Measurements from ENCODE around the gene ZNF526.

Gene ZNF526

DNA sequence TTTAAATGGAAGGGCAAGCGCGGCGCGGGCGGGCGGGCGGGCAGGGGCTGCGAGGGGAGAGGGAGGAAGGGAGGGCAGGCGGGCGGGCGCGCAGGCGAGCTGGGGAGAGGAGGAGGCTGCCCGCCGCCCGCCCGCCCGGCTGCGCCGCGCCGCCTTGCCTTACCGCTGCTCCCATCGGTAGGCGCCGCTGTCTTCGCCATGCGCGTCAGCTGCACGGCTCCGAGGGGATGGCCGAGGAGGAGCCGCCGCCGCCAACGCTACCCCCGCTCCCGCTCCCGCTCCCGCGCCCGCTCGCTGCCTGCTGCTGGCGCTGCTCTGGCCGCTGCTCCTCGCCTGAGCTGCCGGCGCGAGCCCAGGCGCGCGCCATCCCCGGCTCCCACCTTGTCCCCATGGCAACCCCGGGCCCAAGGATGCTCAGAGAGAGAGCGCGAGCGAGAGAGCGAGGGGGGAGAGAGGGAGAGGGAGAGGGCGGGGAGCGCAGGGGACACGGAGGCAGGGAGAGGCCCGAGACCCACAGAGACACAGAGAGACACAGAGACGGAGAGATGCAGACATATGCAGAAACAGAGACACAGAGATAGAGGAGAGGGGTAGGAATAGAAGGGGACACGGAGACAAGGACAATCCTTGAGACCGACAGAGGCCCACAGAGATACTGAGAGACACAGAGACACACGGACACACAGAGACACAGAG, 43.0 kb upstream of the ZNF526 start:
- peak; percentile 95 for FAIRE-seq
- peak; percentile 71 for DNase-seq (ENCODE audit: insufficient read length, low spot score)
- TF ChIP-seq POU2F2 (IDR thresholded peaks at IDR 0.05; ENCODE audit: low read depth, low read length) = no peak

DNA sequence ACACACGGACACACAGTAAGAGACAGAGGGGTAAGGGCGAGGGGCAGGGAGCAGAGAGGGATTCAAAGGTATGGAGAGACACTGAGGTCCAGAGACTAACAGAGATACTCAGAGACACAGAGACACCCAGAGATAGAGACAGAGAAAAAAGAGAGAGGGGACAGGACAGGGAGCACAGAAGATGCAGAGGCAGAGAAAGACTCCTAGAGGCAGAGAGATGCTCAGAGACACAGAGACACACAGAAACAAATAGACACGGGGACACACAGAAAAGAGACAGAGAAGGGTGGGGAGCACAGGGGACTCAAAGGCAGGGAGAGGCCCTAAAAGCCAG, 42.5 kb upstream of the ZNF526 start:
- FAIRE-seq = no peak
- no peak for DNase-seq (ENCODE audit: insufficient read length, low spot score)
- TF ChIP-seq TAF1 (IDR thresholded peaks at IDR 0.05; ENCODE audit: low read depth, low read length) (no peak), POLR2A (IDR thresholded peaks at IDR 0.05; ENCODE audit: low read depth, low read length) (no peak), SPI1 (IDR thresholded peaks at IDR 0.05; ENCODE audit: low read depth, low read length) (no peak), POU2F2 (IDR thresholded peaks at IDR 0.05; ENCODE audit: low read depth, low read length) (no peak), PAX5 (IDR thresholded peaks at IDR 0.05; ENCODE audit: insufficient read depth, low read length, severe bottlenecking) (no peak), POLR2AphosphoS5 (IDR thresholded peaks at IDR 0.05; ENCODE audit: low read depth, low read length) (no peak)

DNA sequence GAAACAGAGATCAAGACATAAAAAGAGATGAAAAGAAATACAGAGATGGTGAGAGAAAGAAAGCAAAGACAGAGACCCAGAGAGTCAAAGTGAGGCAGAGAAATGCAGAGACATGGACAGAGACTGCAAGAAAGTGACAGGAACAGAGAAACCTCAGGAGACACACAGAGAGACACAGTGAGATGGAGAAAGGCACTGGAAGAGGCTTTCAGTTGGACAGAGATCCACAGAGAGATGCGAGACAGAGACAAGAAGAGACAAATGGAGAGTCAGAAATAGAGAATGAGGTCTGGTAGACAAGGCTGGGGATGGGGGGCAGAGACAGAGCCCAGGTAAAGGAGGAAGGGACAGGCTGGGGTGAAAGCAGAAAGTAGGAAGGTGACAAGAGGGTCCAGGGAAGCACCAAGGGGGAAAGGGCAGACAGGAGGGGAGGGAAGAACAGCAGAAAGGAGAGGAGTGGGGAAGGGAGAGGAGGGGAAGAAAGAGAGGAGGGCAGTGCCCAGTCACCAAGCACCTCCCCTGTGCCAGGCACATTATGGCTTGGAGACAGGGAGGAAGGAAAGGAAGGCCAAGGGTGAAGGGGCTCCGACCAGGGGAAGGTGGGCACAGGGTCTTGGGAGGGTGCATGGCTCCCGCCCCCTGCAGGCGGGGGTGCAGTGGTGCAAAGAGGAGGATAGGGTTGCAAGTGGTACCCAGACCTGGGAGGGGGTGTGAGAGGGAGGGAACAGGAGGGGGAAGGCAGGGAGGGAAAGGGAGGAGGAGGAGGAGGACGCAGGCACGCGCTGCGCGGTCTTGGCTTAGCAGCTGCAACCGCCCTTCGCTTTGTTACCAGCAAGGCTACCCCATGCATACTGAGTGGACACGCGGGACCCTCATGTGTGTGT, 41.1 kb upstream of the ZNF526 start:
- TF ChIP-seq POLR2A (IDR thresholded peaks at IDR 0.05; ENCODE audit: low read depth, low read length) = no peak
- no peak for TF ChIP-seq TAF1 (IDR thresholded peaks at IDR 0.05; ENCODE audit: low read depth, low read length)
- TF ChIP-seq POLR2AphosphoS5 (IDR thresholded peaks at IDR 0.05; ENCODE audit: low read depth, low read length) = no peak
- no peak for TF ChIP-seq SPI1 (IDR thresholded peaks at IDR 0.05; ENCODE audit: low read depth, low read length)
- DNase-seq (ENCODE audit: insufficient read length, low spot score) = no peak
- FAIRE-seq = no peak

DNA sequence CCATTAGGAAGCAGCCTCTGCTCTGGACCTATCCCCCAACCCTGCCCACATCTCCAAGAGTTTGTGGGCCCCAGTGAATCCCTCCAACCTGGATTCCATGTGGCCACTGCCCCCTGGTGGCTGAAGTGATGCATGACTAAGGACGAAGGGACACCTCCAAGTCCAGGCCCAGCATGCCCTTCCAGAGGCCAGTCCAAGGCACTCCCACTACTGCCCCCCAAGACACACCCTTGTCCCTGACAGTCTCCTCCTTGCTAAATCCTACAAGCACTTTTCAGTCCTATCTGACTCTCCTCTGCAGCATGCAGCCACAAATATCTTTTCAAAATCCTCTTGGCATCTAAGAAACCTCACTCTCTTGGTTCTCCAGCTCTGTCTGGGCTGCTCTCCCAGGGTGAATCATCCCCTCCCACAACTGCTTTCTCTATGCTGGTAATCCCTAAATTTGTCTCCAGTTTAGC, 35.7 kb upstream of the ZNF526 start:
- FAIRE-seq = peak; percentile 82
- TF ChIP-seq TAF1 (IDR thresholded peaks at IDR 0.05; ENCODE audit: low read depth, low read length) = no peak
- peak; percentile 77 for TF ChIP-seq PAX5 (IDR thresholded peaks at IDR 0.05; ENCODE audit: insufficient read depth, low read length, severe bottlenecking)
- DNase-seq (ENCODE audit: insufficient read length, low spot score) = peak; percentile 59

DNA sequence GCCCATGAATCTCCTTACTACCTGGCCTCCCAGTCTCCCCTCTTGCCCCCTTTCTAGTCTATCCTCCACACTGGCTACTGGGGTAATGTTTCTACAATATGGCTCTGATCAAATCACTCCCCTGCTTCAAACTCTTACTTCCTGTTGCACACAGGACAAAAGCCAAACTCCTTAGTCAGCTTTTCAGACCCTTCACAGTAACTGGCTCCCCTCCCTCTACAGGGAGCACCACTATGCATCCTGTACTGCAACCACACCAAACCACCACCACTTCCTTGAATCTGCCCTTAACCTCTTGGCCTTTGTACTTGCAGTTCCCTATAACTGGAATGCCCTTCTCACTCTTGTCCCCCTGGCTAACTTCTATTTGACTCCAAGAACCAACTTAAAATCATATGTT, 34.8 kb upstream of the ZNF526 start:
- TF ChIP-seq PAX5 (IDR thresholded peaks at IDR 0.05; ENCODE audit: insufficient read depth, low read length, severe bottlenecking) (no peak), TAF1 (IDR thresholded peaks at IDR 0.05; ENCODE audit: low read depth, low read length) (no peak), POU2F2 (IDR thresholded peaks at IDR 0.05; ENCODE audit: low read depth, low read length) (no peak), POLR2A (IDR thresholded peaks at IDR 0.05; ENCODE audit: low read depth, low read length) (no peak), SPI1 (IDR thresholded peaks at IDR 0.05; ENCODE audit: low read depth, low read length) (peak; percentile 28; the same call in 1 of the 2 replicates)
- DNase-seq (ENCODE audit: insufficient read length, low spot score) (no peak), FAIRE-seq (peak; percentile 41)

DNA sequence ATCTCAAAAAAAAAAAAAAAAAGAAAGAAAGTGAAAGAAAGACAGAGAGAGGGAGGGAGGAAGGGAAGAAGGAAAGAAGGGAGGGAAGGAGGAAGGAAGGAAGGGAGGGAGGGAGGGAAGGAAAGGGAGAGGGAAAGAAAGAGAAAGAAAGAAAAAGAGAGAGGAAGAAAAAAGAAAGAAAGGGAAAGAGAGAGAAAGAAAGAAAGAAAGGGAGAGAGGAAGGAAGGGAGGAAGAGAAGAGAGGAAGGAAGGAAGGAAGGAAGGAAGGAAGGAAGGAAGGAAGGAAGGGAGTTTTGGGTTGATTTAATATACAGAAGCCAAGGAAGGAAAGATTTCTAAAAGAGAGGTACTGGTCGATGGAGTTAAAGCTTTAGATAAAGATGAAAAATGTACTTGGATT, 31.4 kb upstream of the ZNF526 start:
- DNase-seq (ENCODE audit: insufficient read length, low spot score) = no peak
- no peak for TF ChIP-seq POU2F2 (IDR thresholded peaks at IDR 0.05; ENCODE audit: low read depth, low read length)
- no peak for TF ChIP-seq TAF1 (IDR thresholded peaks at IDR 0.05; ENCODE audit: low read depth, low read length)
- TF ChIP-seq POLR2A (IDR thresholded peaks at IDR 0.05; ENCODE audit: low read depth, low read length) = no peak
- no peak for TF ChIP-seq SPI1 (IDR thresholded peaks at IDR 0.05; ENCODE audit: low read depth, low read length)
- no peak for TF ChIP-seq POLR2AphosphoS5 (IDR thresholded peaks at IDR 0.05; ENCODE audit: low read depth, low read length)
- no peak for TF ChIP-seq PAX5 (IDR thresholded peaks at IDR 0.05; ENCODE audit: insufficient read depth, low read length, severe bottlenecking)
- FAIRE-seq = no peak

DNA sequence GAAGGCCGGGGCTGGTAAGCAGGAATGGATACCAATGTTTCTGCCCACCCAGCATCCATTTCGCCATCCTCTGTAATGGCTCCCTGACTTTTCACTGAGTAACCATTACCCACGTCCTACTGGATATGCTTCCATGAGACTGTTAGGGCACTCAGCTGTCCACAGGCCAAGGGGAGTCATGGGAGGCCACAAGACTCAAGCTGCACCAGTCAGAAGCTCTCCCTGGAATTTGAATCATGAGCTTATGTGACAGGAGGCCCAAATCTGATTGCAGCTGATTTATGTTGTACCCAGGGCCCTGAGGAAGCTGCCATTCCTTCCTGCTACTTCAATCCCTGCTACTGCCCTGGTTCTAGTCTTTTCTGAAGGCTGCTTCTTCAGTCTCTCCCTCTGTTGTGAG, 31.0 kb upstream of the ZNF526 start:
- no peak for DNase-seq (ENCODE audit: insufficient read length, low spot score)
- no peak for FAIRE-seq

DNA sequence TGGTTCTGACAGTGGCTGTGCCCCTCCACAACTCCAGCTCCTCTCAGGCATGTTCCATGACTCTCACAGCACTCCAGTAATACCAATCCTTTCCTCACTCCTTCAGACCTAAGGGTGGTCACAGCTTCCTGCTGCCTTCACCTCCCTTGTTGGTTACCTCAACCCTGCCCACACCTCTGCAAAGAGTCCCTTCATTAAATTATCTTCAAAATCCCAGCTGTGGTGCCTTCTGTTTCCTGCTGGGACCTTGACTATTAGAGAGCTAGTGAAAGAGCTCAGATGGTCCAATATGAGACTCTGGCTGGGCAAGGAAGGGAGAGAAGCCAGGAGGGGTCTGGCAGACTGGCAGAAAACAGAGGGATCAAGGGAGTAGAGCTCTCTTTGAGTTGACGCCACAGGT, 28.8 kb upstream of the ZNF526 start:
- no peak for DNase-seq (ENCODE audit: insufficient read length, low spot score)

More for the DNA sequence above, 31.0 kb upstream of the ZNF526 start:
- TF ChIP-seq POLR2AphosphoS5 (IDR thresholded peaks at IDR 0.05; ENCODE audit: low read depth, low read length) = no peak
- no peak for TF ChIP-seq POLR2A (IDR thresholded peaks at IDR 0.05; ENCODE audit: low read depth, low read length)
- no peak for TF ChIP-seq PAX5 (IDR thresholded peaks at IDR 0.05; ENCODE audit: insufficient read depth, low read length, severe bottlenecking)

DNA sequence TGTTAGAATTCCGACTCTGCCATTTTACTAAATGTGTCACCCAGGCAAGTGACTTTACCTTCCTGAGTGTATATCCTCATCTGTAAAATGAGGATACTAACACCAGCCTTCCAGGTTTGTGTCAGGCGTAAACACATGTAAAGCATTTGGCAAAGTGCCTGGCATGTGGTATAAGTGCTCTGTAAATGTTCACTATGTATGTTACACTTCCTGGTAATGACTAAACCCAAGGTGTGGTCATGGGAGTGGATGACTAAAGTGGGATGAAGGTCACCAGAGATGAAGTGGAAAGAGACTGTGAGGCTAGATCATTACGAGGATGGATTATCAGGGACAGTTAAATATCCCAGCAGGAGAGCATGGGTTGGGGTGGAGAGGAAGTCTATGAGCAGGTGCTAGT, 28.3 kb upstream of the ZNF526 start:
- FAIRE-seq = no peak
- no peak for DNase-seq (ENCODE audit: insufficient read length, low spot score)
- TF ChIP-seq SPI1 (IDR thresholded peaks at IDR 0.05; ENCODE audit: low read depth, low read length) = no peak
- TF ChIP-seq PAX5 (IDR thresholded peaks at IDR 0.05; ENCODE audit: insufficient read depth, low read length, severe bottlenecking) = no peak
- no peak for TF ChIP-seq POU2F2 (IDR thresholded peaks at IDR 0.05; ENCODE audit: low read depth, low read length)
- TF ChIP-seq POLR2AphosphoS5 (IDR thresholded peaks at IDR 0.05; ENCODE audit: low read depth, low read length) = no peak
- no peak for TF ChIP-seq TAF1 (IDR thresholded peaks at IDR 0.05; ENCODE audit: low read depth, low read length)
- TF ChIP-seq POLR2A (IDR thresholded peaks at IDR 0.05; ENCODE audit: low read depth, low read length) = no peak

More for the DNA sequence above, 28.8 kb upstream of the ZNF526 start:
- TF ChIP-seq POLR2AphosphoS5 (IDR thresholded peaks at IDR 0.05; ENCODE audit: low read depth, low read length) (no peak), POLR2A (IDR thresholded peaks at IDR 0.05; ENCODE audit: low read depth, low read length) (no peak), SPI1 (IDR thresholded peaks at IDR 0.05; ENCODE audit: low read depth, low read length) (no peak), POU2F2 (IDR thresholded peaks at IDR 0.05; ENCODE audit: low read depth, low read length) (no peak), TAF1 (IDR thresholded peaks at IDR 0.05; ENCODE audit: low read depth, low read length) (no peak)
- no peak for FAIRE-seq

DNA sequence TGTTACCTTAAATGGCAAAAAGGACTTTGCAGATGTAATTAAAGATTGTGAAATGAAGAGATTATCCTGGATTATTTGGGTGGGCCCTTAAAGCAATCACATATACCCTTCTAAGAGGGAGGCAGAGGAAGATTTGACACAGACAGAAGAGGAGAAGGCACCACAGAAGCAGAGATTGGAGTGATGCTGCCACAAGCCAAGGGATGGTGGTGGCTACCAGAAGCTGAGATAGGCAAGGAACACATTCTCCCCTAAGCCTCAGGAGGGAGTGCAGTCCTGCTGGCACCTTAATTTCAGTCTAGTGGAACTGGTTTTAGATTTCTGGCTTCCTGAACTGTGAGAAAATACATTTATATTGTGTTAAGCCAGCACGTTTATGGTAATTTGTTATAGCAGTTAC, 26.8 kb upstream of the ZNF526 start:
- TF ChIP-seq PAX5 (IDR thresholded peaks at IDR 0.05; ENCODE audit: insufficient read depth, low read length, severe bottlenecking) = no peak
- TF ChIP-seq POLR2AphosphoS5 (IDR thresholded peaks at IDR 0.05; ENCODE audit: low read depth, low read length) = no peak
- TF ChIP-seq TAF1 (IDR thresholded peaks at IDR 0.05; ENCODE audit: low read depth, low read length) = no peak
- no peak for TF ChIP-seq POU2F2 (IDR thresholded peaks at IDR 0.05; ENCODE audit: low read depth, low read length)
- TF ChIP-seq SPI1 (IDR thresholded peaks at IDR 0.05; ENCODE audit: low read depth, low read length) = no peak
- TF ChIP-seq POLR2A (IDR thresholded peaks at IDR 0.05; ENCODE audit: low read depth, low read length) = no peak
- no peak for DNase-seq (ENCODE audit: insufficient read length, low spot score)
- no peak for FAIRE-seq
